ENCODE data around the gene CACNG3.

DNA sequence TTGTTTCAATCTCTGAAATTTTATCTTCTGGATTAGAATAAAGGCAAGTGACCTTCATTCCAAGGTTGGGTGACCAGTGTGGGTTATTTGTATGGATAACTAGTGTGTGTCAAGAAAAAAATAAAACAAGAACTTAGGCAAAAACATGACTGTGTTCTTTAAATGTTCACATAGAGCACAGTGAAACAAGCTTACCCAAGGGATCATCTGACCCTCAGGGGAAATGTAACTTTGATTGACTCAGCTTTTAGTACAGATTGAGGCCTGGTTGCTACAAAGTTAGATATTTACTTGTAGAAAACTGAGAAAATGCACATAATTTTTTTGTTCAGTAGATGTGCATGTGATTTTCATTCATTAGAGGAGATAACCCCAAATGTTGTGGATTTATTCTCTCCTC, 6.7 kb downstream of the CACNG3 start:
- TF ChIP-seq, protein P1, sequence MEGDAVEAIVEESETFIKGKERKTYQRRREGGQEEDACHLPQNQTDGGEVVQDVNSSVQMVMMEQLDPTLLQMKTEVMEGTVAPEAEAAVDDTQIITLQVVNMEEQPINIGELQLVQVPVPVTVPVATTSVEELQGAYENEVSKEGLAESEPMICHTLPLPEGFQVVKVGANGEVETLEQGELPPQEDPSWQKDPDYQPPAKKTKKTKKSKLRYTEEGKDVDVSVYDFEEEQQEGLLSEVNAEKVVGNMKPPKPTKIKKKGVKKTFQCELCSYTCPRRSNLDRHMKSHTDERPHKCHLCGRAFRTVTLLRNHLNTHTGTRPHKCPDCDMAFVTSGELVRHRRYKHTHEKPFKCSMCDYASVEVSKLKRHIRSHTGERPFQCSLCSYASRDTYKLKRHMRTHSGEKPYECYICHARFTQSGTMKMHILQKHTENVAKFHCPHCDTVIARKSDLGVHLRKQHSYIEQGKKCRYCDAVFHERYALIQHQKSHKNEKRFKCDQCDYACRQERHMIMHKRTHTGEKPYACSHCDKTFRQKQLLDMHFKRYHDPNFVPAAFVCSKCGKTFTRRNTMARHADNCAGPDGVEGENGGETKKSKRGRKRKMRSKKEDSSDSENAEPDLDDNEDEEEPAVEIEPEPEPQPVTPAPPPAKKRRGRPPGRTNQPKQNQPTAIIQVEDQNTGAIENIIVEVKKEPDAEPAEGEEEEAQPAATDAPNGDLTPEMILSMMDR (conservative IDR thresholded peaks at IDR 0.05; ENCODE audit: low read depth, low read length), result no peak
- no peak for TF ChIP-seq EZH2phosphoT487 (IDR thresholded peaks at IDR 0.05; ENCODE audit: borderline replicate concordance, low read length)

Measured in PC-3 (cell line).